ENCODE measurements around the gene SEMA6D. TPM values are rescaled to one million over a fixed set of nuclear protein-coding genes. Genes with fewer than 3 reads are reported as not detected.

SEMA6D gene
- total RNA-seq, 1 donor from 2014 or later, result 6.4 TPM

DNA sequence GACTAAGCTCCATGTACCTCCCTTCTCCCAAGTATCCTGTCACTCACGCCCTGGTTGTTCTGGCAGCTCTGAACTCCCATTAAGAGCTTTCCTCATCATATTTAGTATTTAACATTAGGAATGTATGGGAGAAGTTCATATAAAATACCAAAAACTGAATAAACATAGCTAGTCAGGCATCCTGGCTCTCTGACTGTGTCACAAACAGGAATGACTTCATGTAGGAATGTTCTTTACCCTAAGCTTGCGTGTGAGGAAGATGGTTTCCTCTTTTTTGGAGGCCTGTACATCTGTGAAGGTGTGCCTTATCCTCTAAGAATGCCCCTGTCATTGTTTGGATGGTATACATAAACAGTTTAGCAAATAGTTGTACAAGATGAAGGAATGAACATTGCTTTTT, 38.6 kb downstream of the SEMA6D start:
- TF ChIP-seq, protein P1, sequence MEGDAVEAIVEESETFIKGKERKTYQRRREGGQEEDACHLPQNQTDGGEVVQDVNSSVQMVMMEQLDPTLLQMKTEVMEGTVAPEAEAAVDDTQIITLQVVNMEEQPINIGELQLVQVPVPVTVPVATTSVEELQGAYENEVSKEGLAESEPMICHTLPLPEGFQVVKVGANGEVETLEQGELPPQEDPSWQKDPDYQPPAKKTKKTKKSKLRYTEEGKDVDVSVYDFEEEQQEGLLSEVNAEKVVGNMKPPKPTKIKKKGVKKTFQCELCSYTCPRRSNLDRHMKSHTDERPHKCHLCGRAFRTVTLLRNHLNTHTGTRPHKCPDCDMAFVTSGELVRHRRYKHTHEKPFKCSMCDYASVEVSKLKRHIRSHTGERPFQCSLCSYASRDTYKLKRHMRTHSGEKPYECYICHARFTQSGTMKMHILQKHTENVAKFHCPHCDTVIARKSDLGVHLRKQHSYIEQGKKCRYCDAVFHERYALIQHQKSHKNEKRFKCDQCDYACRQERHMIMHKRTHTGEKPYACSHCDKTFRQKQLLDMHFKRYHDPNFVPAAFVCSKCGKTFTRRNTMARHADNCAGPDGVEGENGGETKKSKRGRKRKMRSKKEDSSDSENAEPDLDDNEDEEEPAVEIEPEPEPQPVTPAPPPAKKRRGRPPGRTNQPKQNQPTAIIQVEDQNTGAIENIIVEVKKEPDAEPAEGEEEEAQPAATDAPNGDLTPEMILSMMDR (IDR thresholded peaks at IDR 0.05), result no peak
- H3K4me3 Mint-ChIP-seq (ENCODE audit: unreplicated experiment), result no peak overlapping the region
- H3K27ac Mint-ChIP-seq (ENCODE audit: unreplicated experiment), result no peak overlapping the region

DNA sequence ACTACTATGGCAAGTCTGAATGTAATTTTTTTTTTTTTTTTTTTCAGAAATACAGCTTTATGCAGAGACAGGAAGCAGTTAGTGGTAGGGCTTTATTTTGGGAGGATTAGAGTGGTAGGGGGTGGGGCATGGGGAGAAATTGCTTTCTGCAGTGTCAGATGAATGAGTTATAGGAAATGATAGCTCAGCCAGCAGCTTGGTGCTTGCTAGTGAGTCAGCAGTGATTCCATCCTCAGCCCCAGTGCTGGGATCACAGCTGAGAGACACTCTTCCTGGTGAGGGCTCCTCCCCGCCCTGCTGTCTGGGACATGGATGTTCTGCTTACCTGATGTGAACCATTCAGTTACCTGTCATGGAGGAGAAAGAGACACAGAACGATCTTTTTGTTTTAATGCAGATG, 39.6 kb downstream of the SEMA6D start:
- no peak for DNase-seq (ENCODE audit: low spot score)
- Mint-ChIP-seq H3K4me3 (ENCODE audit: unreplicated experiment) (no peak overlapping the region), H3K9me3 (ENCODE audit: low read depth) (peaks cover 30% of the 10 kb centered on the region), H3K27ac (ENCODE audit: unreplicated experiment) (peak overlapping the region; percentile 71), H3K27me3 (ENCODE audit: low read depth) (no peaks in the 10 kb centered on the region), H3K36me3 (ENCODE audit: low read depth) (peaks cover 16% of the 10 kb centered on the region), H3K4me1 (ENCODE audit: low read depth) (peaks cover 8% of the 10 kb centered on the region)
- TF ChIP-seq, protein P1 (IDR thresholded peaks at IDR 0.05), result no peak

More for the DNA sequence above, 38.6 kb downstream of the SEMA6D start:
- Mint-ChIP-seq H3K36me3 (ENCODE audit: low read depth) (peaks cover 16% of the 10 kb centered on the region), H3K4me1 (ENCODE audit: low read depth) (peaks cover 8% of the 10 kb centered on the region), H3K27me3 (ENCODE audit: low read depth) (no peaks in the 10 kb centered on the region), H3K9me3 (ENCODE audit: low read depth) (peaks cover 33% of the 10 kb centered on the region)
- no peak for DNase-seq (ENCODE audit: low spot score)

DNA sequence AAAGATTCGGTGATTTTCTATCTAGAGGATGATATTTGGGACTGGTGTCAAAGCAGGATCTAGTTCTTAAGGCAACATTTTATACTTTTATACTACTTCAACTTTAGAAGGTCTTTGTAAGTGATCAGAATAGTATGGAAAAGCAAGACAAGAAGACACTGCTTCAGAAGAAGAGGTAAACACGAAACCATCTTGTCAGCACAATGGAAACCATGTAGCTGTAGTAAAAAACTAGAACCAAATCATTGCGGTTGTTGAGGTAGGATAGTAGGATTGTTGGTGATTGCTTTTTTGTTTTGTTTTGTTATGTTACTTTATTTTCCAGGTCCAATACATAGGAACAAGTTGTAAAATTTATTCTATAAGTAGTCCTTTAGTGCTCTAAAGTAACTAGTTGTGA, 40.0 kb downstream of the SEMA6D start:
- H3K27ac Mint-ChIP-seq (ENCODE audit: unreplicated experiment), result peak overlapping the region; percentile 71
- peaks cover 19% of the 10 kb centered on the region for H3K36me3 Mint-ChIP-seq (ENCODE audit: low read depth)
- TF ChIP-seq, protein P1 (IDR thresholded peaks at IDR 0.05), result no peak
- H3K9me3 Mint-ChIP-seq (ENCODE audit: low read depth), result peaks cover 25% of the 10 kb centered on the region
- no peak for DNase-seq (ENCODE audit: low spot score)
- H3K4me3 Mint-ChIP-seq (ENCODE audit: unreplicated experiment), result no peak overlapping the region
- peaks cover 8% of the 10 kb centered on the region for H3K4me1 Mint-ChIP-seq (ENCODE audit: low read depth)
- H3K27me3 Mint-ChIP-seq (ENCODE audit: low read depth), result no peaks in the 10 kb centered on the region

DNA sequence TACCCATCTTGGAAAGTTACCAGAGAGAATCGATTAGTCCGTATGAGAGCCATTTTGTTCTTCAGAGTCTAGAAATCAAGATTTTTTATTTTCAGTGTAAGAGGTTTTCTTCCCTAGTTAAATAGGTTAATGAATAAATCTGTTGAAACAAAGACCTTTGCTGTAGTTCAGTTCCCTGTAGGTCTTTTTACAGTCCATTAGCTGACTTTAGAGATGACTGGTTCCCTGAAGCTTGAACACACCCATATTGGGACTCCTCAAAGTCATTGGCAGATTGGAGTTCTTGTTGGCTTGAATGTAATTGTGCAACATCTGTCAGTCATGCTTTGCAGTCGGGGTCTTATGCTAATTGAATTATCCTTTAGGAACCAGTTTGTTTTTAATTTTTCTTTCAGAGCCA, 45.3 kb downstream of the SEMA6D start:
- DNase-seq (ENCODE audit: low spot score), result no peak
- no peak overlapping the region for H3K4me3 Mint-ChIP-seq (ENCODE audit: unreplicated experiment)
- H3K4me1 Mint-ChIP-seq (ENCODE audit: low read depth), result no peaks in the 10 kb centered on the region
- TF ChIP-seq, protein P1 (IDR thresholded peaks at IDR 0.05), result no peak
- H3K36me3 Mint-ChIP-seq (ENCODE audit: low read depth), result peaks cover 21% of the 10 kb centered on the region
- no peak overlapping the region for H3K27ac Mint-ChIP-seq (ENCODE audit: unreplicated experiment)
- H3K27me3 Mint-ChIP-seq (ENCODE audit: low read depth), result no peaks in the 10 kb centered on the region
- H3K9me3 Mint-ChIP-seq (ENCODE audit: low read depth), result no peaks in the 10 kb centered on the region

DNA sequence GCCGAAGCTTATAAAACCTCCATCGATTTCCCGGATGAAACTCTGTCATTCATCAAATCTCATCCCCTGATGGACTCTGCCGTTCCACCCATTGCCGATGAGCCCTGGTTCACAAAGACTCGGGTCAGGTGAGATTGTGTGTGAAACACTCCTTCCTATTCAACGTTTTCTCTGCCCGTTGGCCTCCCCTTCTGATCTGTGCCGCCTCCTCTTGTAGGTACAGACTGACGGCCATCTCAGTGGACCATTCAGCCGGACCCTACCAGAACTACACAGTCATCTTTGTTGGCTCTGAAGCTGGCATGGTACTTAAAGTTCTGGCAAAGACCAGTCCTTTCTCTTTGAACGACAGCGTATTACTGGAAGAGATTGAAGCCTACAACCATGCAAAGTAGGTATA, 47.4 kb downstream of the SEMA6D start:
- DNase-seq (ENCODE audit: low spot score), result no peak
- H3K4me1 Mint-ChIP-seq (ENCODE audit: low read depth), result no peaks in the 10 kb centered on the region
- TF ChIP-seq, protein P1 (IDR thresholded peaks at IDR 0.05), result no peak
- H3K36me3 Mint-ChIP-seq (ENCODE audit: low read depth), result peaks cover 26% of the 10 kb centered on the region
- no peak overlapping the region for H3K27ac Mint-ChIP-seq (ENCODE audit: unreplicated experiment)
- H3K4me3 Mint-ChIP-seq (ENCODE audit: unreplicated experiment), result no peak overlapping the region
- no peaks in the 10 kb centered on the region for H3K27me3 Mint-ChIP-seq (ENCODE audit: low read depth)
- H3K9me3 Mint-ChIP-seq (ENCODE audit: low read depth), result no peaks in the 10 kb centered on the region
